CD4-positive, alpha-beta T cell treated with Interleukin-10 for 1 hour (primary cell): Measurements from ENCODE around the gene SNRPB2.

Experiments used
- DNase-seq: peaks from one replicate; pipeline ENCODE4 v3.0.0-alpha.2; 2020

SNRPB2 gene

DNA sequence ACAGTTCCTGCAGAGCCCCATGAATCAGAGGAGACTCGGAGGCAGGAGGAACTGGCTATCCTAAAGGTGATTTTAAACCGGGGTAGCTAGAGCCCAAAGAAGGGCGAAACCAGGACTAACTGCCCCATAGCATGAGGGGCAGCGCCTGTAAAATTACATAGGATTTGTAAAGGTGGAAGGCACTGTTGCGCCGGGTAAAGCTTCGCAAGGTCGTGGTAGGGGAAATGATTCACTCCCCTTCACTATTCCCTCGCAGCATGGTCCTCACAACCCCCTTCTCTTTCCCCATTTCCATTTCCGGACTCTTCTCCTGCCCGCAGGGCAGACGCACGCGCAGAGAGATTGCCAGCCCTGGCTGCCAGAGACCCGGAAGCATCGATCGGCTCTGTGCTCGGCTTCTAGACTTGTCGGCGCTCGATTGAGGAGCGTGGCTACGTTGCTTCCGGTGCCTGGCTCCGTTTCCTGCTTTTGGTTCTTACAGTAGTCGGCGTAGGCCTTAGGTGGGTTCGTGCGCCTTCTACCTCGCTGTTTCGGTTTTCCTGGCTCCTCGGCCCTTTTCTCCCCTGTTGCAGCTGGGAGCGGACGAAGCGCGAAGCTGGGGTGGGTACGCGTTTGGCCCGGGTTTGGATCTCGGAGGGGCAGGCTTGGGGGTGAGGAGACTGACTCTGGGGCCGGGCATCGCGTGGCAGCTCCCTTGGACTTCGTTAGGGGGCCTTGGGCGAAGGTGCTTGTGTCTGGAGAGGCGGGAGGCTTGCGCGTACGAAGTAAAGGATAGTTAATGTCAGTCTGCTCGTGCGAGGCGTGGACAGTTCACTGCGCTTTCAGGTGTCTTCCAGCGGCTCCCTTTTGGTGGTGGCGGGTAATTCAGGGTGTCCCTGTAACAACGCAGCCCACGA is at the start of gene SNRPB2:
TSS of gene SNRPB2 (plus strand) at position 462 of the 896 bp plus-strand sequence. CDS start 1,677 bp downstream, outside the sequence.
- DNase-seq: peak; percentile 93

DNA sequence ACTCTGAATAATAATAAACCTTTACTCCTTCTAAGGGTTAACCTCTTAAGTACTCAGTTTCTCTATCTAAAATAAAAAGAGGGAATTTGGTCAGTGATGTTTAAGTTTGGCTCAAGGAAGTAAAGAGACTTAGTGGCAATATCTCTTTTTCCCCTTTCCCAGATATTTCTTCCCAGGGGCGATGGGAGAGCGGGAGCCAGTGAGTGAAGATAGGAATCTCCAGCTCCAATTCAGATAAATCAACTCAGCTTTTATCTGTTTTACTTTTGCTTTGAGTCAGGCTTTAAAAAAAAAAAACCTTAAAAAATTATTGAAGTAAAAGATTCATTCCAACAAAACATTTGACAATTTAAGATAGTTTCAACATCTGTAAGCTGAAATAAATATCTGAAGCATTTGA is 45.4 kb upstream of the SNRPB2 start:
- no peak for DNase-seq

DNA sequence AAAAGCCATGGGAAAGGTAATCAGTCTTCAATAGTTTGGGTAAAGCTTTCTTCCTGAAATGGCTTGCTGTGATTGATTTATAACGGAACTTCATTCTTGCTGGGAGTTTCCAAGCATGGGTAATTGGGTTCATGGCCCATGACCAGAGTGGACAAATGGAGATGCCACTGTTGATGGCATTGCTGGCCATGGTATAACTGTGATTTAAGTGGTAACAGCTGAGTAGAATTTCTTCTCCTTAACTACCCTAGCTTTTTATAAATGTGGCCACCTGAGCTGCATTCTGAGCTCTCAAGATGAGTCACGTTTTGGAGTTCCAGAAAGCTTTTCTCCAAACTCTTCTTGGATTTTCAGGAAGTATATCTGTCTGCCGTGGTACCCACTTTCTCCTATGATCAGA is 39.9 kb upstream of the SNRPB2 start:
- no peak for DNase-seq

DNA sequence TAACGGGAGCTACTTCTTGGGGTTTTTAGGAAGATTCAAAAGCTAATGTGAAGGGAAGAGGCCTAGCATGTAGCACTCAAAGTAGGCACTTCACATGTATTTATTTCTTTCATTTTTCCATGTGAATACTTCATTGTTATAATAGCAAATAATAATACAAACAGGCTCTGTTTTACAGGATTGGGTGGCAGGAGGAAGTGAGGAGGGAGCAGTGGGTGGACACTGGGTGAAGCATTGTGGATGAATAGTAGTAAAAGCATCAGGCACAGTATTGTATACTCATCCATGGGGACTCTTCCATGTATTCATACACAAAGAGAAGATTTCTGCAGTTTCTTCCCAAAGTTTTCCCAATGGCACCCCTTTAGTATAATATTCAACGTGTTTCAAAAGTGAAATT is 38.4 kb upstream of the SNRPB2 start:
- DNase-seq: no peak

GRCh38 chr20:16692009-16692408 is 37.8 kb upstream of the SNRPB2 start:
- no peak for DNase-seq

- no peak for DNase-seq
Measured at GRCh38 chr20:16692442-16692841, 37.4 kb upstream of the SNRPB2 start.

DNA sequence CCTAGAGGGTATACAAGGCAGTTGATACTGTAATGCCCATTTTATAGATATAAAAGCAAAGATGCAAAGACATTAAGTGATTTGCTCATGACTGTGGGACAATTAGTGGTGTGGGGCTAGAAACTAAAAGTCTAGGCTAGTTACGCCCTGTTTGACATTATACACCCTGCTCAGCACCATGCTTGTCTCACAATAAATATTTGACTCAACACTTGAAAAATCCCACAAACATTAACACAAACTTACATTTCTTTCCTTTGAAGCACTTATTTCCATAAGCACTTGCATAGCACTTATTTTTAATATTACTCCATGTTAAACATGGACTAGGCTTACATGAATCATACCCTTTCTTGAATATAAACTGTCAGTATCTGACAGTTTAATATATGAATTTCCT is 36.5 kb upstream of the SNRPB2 start:
- DNase-seq: no peak

GRCh38 chr20:16694161-16694560 is 35.7 kb upstream of the SNRPB2 start:
- no peak for DNase-seq

DNA sequence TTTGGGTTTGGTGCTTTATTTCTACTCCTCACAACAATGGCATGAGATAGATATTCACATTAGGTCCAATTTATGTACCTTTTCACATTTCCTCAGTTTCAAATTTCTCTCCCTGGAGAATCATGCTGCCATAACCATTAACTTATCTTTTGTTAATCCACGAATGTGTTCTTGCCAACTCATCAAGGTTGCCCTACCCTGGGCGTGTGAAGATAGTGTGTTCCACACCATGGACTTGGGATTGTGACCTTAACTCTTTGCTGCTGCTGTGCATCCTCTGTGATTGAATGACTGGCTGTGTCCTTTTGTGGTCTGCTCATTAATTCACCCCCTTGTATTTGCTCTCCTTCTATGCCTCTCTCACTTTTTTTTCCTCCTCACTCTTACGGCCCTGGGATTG is 34.2 kb upstream of the SNRPB2 start:
- DNase-seq: no peak

- DNase-seq: no peak
Measured at GRCh38 chr20:16699293-16699692, 30.5 kb upstream of the SNRPB2 start.

GRCh38 chr20:16701296-16701695 is 28.5 kb upstream of the SNRPB2 start:
- peak; percentile 50 for DNase-seq

GRCh38 chr20:16703570-16703969 is 26.3 kb upstream of the SNRPB2 start:
- DNase-seq: no peak

DNA sequence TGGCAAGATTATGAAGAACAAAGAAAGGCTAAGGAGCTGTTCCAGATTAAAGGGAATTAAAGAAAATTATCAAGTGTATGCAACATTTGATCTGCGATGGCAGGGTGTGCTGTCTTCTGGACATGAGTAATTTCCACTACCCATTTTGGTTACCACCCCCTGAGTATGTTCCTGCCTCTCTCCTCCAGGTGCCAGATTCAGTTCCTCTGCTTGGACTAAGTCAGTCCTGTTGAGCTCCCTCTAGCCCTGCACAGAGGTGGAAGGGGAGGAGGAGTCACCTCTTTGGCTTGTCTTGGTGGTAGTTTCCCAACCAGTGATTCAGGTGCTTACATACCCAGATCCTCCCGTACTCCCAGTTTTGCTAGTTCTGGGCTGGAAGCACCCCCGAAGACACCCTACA is 22.2 kb upstream of the SNRPB2 start:
- no peak for DNase-seq

DNA sequence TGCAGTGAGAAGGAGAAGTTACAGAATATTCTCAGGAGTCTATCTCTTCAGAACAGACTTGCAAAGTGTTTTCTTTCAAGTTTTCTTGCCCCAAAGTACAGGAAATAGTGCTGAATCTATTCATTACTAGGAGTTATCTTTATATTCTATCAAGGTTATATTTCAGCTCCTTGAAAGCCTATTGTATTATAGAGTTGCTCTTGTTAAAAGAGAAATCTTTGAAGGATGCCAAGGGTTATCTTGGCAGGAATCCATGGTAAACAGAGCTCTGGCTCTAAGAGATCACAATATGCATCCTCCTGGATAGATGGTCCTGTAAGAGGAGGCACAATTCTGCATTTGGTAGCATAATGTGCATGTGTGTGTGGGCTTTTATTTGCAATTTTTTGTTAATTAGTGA is 21.2 kb upstream of the SNRPB2 start:
- no peak for DNase-seq

GRCh38 chr20:16709017-16709416 is 20.8 kb upstream of the SNRPB2 start:
- peak; percentile 41 for DNase-seq

GRCh38 chr20:16710781-16711180 is 19.0 kb upstream of the SNRPB2 start:
- DNase-seq: no peak

DNA sequence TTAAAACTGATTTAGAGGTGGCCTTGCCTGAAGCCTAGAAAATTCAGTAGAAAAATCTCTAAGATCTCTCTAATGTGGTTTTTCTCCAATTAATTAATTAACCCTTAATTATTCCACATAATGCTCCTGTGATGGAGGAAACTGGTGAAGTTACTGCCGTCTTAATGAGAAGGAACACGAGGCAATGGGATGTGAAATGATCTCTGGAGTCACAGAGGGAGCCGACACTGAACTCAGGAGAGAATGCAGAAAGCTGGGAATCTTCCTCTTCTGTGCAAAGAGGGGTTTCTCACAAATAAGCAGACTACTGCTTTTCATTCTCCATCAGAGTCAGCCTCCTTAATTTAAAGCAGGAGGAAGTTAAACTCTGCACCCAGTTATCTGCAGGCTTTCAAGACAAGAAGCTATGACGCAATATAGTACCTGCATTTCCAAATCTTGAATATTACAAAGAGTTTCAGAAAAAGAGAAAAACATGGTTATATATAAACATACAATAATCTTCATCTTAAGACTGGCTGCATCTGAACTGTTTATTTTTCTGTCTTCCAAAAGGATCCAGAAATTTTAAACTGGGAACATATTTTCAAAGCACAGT is 18.1 kb upstream of the SNRPB2 start:
- no peak for DNase-seq

DNA sequence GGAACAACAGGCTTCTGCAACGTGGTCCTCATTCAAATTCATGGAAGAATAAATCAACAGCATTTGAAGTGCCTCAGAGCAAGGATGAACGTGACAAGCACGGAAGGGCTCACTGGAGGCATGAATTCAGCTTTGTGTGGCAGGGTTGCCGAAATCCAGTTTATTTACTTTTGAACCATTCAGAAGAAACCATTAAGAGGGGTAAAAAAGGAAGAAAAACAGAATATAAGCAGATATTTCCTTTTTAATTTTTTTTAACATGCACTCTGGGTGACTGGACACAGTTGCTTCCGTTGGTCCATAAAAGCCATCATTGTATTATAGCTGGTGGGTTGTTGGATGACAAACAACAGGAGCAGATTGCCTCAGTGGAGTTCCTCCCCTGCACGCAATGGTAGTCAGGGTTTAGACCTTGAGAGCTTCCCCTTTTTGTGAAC is 17.3 kb upstream of the SNRPB2 start:
- DNase-seq: no peak

DNA sequence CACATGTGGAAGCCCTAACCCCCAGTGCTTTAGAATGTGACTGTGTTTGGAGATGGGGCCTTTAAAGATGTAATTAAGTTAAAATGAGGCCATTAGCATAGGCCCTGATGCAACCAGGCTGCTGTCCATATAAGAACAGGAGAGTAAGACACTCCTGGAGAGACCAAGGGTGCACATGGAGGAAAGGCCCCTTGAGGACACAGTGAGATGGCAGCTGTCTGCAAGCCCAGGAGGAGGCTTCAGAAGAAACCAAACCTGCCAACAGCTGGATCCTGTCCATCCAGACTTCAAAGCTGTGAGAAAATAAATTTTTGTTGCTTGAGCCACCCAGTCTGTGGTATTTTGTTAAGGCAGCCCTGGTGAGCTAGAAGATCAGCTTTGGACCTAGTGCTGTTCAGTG is 16.8 kb upstream of the SNRPB2 start:
- DNase-seq: no peak

DNA sequence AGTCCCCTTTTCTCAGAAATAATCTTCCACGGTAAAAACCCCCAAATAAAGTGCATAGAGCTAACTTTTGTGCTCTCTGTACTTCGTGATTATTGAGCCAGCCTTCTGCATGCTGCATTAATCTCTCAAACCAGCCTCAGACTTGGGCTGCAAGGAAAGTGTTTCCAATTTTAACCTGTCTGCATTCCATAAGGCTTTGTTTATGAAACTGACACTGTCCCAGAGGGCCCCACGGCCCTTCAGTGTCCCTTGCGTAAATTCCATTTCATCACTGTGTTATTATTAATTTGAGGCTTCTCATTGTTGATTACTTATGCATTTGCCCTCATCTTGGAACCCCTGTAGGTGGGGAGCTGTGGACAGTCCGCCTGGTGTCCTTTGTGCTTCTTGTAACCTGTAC is 15.6 kb upstream of the SNRPB2 start:
- DNase-seq: no peak

GRCh38 chr20:16714751-16715150 is 15.1 kb upstream of the SNRPB2 start:
- DNase-seq: no peak

DNA sequence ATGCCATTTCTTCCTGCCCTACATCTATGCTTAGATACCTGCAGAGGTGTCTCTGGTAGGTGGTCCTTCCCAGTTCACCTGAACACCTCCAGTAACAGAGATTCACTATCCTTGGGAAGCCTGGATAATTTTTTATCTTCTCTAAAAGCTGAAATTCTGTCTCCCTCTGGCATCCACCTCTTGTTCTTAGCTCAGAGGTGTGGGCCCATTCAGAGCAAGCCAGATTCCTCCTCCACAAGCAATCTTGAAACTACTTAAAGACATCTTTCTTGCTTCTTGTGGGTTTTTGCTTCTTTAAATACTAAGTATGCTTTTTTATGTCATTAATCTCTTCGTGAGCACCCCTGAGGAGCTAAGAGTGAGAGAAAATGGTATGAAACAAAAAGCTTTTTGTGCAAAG is 10.4 kb upstream of the SNRPB2 start:
- no peak for DNase-seq

DNA sequence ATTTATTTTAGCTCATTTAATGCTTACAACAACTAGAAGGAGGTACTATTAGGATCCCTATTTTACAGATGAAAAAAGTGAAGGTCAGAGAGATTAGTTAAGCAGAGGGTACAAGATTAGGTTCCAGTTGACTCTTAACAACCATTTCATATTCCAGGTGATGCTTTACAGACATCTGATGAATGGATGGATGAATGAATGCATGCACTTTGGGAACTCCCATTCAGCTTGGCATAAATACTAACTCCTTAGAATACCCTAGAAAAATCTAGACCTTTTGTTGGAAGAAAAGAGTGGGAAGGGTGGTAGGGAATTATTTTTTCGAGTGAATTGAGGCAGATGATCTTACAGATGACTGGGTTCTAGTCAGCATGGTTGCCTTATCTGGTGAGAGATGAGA is 746 bp upstream of the SNRPB2 start:
- DNase-seq: no peak

DNA sequence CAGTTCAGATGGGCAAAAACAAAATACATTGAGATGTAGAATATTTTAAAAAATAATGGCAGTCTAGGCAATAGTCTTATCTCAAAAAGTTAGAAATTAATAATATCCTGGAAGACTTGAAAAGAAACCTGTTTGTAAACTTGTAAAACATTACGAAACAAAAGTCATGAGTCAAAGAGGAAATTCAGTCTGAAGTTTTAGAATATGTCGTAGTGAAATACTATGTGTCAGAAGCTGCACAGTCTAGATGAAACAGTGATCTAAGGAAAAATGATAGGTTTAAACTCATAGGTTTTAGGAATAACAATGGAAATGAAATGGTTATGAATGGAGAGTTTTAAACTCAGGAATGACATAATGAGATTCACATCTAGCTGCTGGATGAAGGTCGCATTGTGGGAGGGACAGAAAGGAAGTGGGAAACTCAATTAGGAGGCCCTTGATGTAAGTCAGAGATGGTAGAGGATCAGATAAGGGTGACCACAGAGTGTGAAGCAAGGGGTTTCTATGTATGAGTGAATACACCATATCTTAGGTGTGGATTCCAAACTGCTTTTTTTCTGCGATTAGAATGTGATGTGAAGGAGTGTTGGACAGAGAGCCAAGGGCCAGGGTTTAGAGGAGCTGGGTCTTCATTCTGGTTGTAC is 2.8 kb downstream of the SNRPB2 start:
- DNase-seq: peak; percentile 35
